Measurements from ENCODE around the gene N4BP2L2. TPM values are rescaled to one million over a fixed set of nuclear protein-coding genes. Genes with fewer than 3 reads are reported as not detected.

N4BP2L2 gene
- polyA plus RNA-seq, 1 donor from 2014 or later: 317 TPM

DNA sequence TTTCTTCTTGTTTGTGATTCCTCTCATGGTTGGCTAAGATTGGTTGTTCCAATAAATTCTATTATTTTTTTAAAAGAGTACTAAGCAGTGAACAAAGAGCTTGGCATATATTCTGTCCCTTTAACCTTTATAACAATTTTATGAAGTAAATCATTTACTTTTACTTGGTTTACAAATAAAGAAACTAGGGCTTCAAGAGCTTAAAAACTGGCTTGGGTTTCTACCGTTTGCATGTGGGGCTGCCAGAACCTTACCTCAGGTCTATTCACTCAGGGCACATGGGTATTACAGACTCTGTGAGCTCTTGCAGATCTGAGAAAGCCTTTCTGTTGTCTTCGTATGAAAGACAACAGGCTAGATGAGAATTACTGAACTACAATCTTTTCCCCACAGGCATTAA, 124.0 kb downstream of the N4BP2L2 start:
- Histone ChIP-seq H3K27me3 (ENCODE audit: insufficient read depth, low read depth, low read length) (peaks cover 7% of the 10 kb centered on the region), H3K9me2 (ENCODE audit: insufficient read depth, low read length) (no peaks in the 10 kb centered on the region), H3K27ac (ENCODE audit: low read length) (no peak overlapping the region), H3K4me2 (ENCODE audit: low read length) (no peak overlapping the region), H3K4me3 (ENCODE audit: low read length) (no peak overlapping the region), H2AFZ (ENCODE audit: low read depth, low read length) (no peak overlapping the region), H3K36me3 (ENCODE audit: insufficient read depth, low read length) (no peaks in the 10 kb centered on the region), H3K9ac (ENCODE audit: low read length) (no peak overlapping the region), H3K9me3 (ENCODE audit: low read length) (no peaks in the 10 kb centered on the region), H3F3A (ENCODE audit: insufficient read depth, low read length, poor library complexity, severe bottlenecking) (no peaks in the 10 kb centered on the region), H4K20me1 (ENCODE audit: insufficient read depth) (no peaks in the 10 kb centered on the region), H3K79me2 (replicated peaks; ENCODE audit: insufficient read depth, low read length) (no peaks in the 10 kb centered on the region)
- TF ChIP-seq EP300 (conservative IDR thresholded peaks at IDR 0.05; ENCODE audit: poor library complexity, severe bottlenecking) (no peak), RAD21 (conservative IDR thresholded peaks at IDR 0.05) (no peak), EZH2 (IDR thresholded peaks at IDR 0.05; ENCODE audit: borderline replicate concordance, insufficient read depth, low read length, poor library complexity, severe bottlenecking) (no peak), CTCF (IDR thresholded peaks at IDR 0.05; ENCODE audit: poor library complexity, severe bottlenecking) (no peak), SMC3 (conservative IDR thresholded peaks at IDR 0.05; ENCODE audit: poor library complexity) (no peak), MXI1 (conservative IDR thresholded peaks at IDR 0.05; ENCODE audit: poor library complexity, severe bottlenecking) (no peak), TAF1 (IDR thresholded peaks at IDR 0.05; ENCODE audit: low read depth) (no peak), POLR2AphosphoS5 (IDR thresholded peaks at IDR 0.05) (no peak)
- TF ChIP-seq, protein P1, sequence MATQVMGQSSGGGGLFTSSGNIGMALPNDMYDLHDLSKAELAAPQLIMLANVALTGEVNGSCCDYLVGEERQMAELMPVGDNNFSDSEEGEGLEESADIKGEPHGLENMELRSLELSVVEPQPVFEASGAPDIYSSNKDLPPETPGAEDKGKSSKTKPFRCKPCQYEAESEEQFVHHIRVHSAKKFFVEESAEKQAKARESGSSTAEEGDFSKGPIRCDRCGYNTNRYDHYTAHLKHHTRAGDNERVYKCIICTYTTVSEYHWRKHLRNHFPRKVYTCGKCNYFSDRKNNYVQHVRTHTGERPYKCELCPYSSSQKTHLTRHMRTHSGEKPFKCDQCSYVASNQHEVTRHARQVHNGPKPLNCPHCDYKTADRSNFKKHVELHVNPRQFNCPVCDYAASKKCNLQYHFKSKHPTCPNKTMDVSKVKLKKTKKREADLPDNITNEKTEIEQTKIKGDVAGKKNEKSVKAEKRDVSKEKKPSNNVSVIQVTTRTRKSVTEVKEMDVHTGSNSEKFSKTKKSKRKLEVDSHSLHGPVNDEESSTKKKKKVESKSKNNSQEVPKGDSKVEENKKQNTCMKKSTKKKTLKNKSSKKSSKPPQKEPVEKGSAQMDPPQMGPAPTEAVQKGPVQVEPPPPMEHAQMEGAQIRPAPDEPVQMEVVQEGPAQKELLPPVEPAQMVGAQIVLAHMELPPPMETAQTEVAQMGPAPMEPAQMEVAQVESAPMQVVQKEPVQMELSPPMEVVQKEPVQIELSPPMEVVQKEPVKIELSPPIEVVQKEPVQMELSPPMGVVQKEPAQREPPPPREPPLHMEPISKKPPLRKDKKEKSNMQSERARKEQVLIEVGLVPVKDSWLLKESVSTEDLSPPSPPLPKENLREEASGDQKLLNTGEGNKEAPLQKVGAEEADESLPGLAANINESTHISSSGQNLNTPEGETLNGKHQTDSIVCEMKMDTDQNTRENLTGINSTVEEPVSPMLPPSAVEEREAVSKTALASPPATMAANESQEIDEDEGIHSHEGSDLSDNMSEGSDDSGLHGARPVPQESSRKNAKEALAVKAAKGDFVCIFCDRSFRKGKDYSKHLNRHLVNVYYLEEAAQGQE (IDR thresholded peaks at IDR 0.05; ENCODE audit: borderline replicate concordance): no peak

GRCh38 chr13:32413284-32413683, 125.3 kb downstream of the N4BP2L2 start:
- Histone ChIP-seq H3K9ac (ENCODE audit: low read length) (no peak overlapping the region), H2AFZ (ENCODE audit: low read depth, low read length) (no peak overlapping the region), H3F3A (ENCODE audit: insufficient read depth, low read length, poor library complexity, severe bottlenecking) (no peaks in the 10 kb centered on the region), H3K9me3 (ENCODE audit: low read length) (no peaks in the 10 kb centered on the region), H4K20me1 (ENCODE audit: insufficient read depth) (no peaks in the 10 kb centered on the region), H3K4me2 (ENCODE audit: low read length) (no peak overlapping the region), H3K79me2 (replicated peaks; ENCODE audit: insufficient read depth, low read length) (no peaks in the 10 kb centered on the region), H3K27me3 (ENCODE audit: insufficient read depth, low read depth, low read length) (peaks cover 7% of the 10 kb centered on the region), H3K4me3 (ENCODE audit: low read length) (no peak overlapping the region), H3K27ac (ENCODE audit: low read length) (no peak overlapping the region), H3K9me2 (ENCODE audit: insufficient read depth, low read length) (no peaks in the 10 kb centered on the region), H3K36me3 (ENCODE audit: insufficient read depth, low read length) (no peaks in the 10 kb centered on the region)
- TF ChIP-seq MXI1 (conservative IDR thresholded peaks at IDR 0.05; ENCODE audit: poor library complexity, severe bottlenecking) (no peak), CTCF (IDR thresholded peaks at IDR 0.05; ENCODE audit: poor library complexity, severe bottlenecking) (no peak), SMC3 (conservative IDR thresholded peaks at IDR 0.05; ENCODE audit: poor library complexity) (no peak), POLR2AphosphoS5 (IDR thresholded peaks at IDR 0.05) (no peak), EZH2 (IDR thresholded peaks at IDR 0.05; ENCODE audit: borderline replicate concordance, insufficient read depth, low read length, poor library complexity, severe bottlenecking) (no peak)

All from neural cell (in vitro differentiated cells).